GM23248 (cell line): ENCODE data around the gene SNX24. TPM values are rescaled to one million over a fixed set of nuclear protein-coding genes. Genes with fewer than 3 reads are reported as not detected.

Experiments used
- DNase-seq: peaks from one replicate; pipeline ENCODE4 v3.0.0-alpha.2; 2015
- H2AFZ ChIP-seq: fragments of 200-600 bp; sonication (generic); 2 replicates; pipeline ENCODE4 v1.6.1; 2016; ENCODE audit warnings: antibody characterized with exemption
- H3F3A ChIP-seq: fragments of 200-600 bp; sonication (generic); 2 replicates; pipeline ENCODE4 v1.6.1; 2016; ENCODE audit warnings: mild to moderate bottlenecking, antibody characterized with exemption, mixed run types; ENCODE audit not compliant: insufficient read depth
- H3K27ac ChIP-seq: fragments of 200-600 bp; sonication (generic); 2 replicates; pipeline ENCODE4 v1.5.1; 2016; ENCODE audit warnings: mild to moderate bottlenecking
- H3K27me3 ChIP-seq: fragments of 200-600 bp; sonication (generic); replicated peaks from 2 replicates; pipeline ENCODE4 v1.6.1; 2016; ENCODE audit warnings: mild to moderate bottlenecking; ENCODE audit not compliant: insufficient read depth
- H3K36me3 ChIP-seq: fragments of 200-600 bp; sonication (generic); 2 replicates; pipeline ENCODE4 v1.6.1; 2016; ENCODE audit warnings: low read depth, mild to moderate bottlenecking
- H3K4me1 ChIP-seq: fragments of 200-600 bp; sonication (generic); 2 replicates; pipeline ENCODE4 v1.6.1; 2016; ENCODE audit warnings: mild to moderate bottlenecking; ENCODE audit not compliant: insufficient read depth
- H3K4me2 ChIP-seq: fragments of 200-600 bp; sonication (generic); one replicate; pipeline ENCODE4 v1.6.1; 2016; ENCODE audit warnings: mild to moderate bottlenecking; ENCODE audit not compliant: unreplicated experiment
- H3K4me3 ChIP-seq: fragments of 200-600 bp; sonication (generic); 2 replicates; pipeline ENCODE4 v1.5.1; 2016; ENCODE audit warnings: mild to moderate bottlenecking
- H3K79me2 ChIP-seq: fragments of 200-600 bp; sonication (generic); 2 replicates; pipeline ENCODE4 v1.6.1; 2016; ENCODE audit warnings: mild to moderate bottlenecking; ENCODE audit not compliant: insufficient read depth
- H3K9ac ChIP-seq: fragments of 200-600 bp; sonication (generic); 2 replicates; pipeline ENCODE4 v1.6.1; 2016; ENCODE audit warnings: mild to moderate bottlenecking
- H3K9me2 ChIP-seq: fragments of 200-600 bp; sonication (generic); 2 replicates; pipeline ENCODE4 v1.6.1; 2016; ENCODE audit warnings: mixed run types, mild to moderate bottlenecking, moderate library complexity; ENCODE audit not compliant: insufficient read depth
- H3K9me3 ChIP-seq: fragments of 200-600 bp; sonication (generic); one replicate; pipeline ENCODE4 v1.6.1; 2017; ENCODE audit warnings: low read depth
- H4K20me1 ChIP-seq: fragments of 200-600 bp; sonication (generic); 2 replicates; pipeline ENCODE4 v1.6.0; 2016; ENCODE audit not compliant: insufficient read depth
- EZH2 ChIP-seq: fragments of 200-600 bp; sonication (generic); IDR thresholded peaks from 2 replicates; pipeline ENCODE4 v1.6.1; 2018; ENCODE audit warnings: antibody characterized with exemption, mild to moderate bottlenecking; ENCODE audit not compliant: insufficient read depth, poor library complexity, severe bottlenecking
- EZH2phosphoT487 ChIP-seq: fragments of 200-600 bp; sonication (generic); IDR thresholded peaks from 2 replicates; pipeline ENCODE4 v1.6.1; 2018; ENCODE audit warnings: antibody characterized with exemption, moderate library complexity, mild to moderate bottlenecking, low read depth; ENCODE audit not compliant: insufficient read depth
- WGBS, 2 experiments: methylation state at CpG; one replicate each; pipeline ENCODE4 v1.1.6; 2015 to 2017; ENCODE audit warnings: low lambda C conversion rate in 2 of 2, low coverage in 1 of 2; ENCODE audit errors: missing lambda C conversion rate in 2 of 2; 5-methylcytosine and 5-hydroxymethylcytosine counted together
- in situ Hi-C: fragments of 300-500 bp; cut with MboI; formaldehyde crosslinking; loops from 2 replicates; pipeline ENCODE4 v1.15.0; 2020
- polyA plus RNA-seq: library from polyadenylated mRNA; unstranded; fragments of >200 nt; fragmentation: Nextera tagmentation; extraction: Ambion mirVana; gene quantifications from 2 replicates; pipeline ENCODE4 v1.2.1, GENCODE V29; 2016
- total RNA-seq: library from RNA; depleted of rRNA; stranded (reverse); fragments of >200 nt; shearing (Covaris generic); gene quantifications from 2 replicates; pipeline ENCODE4 v1.2.3, GENCODE V29; 2014

Gene SNX24
- total and polyA plus RNA-seq, 2 experiments from 2014 or later = 20.8 to 29.4 TPM

DNA sequence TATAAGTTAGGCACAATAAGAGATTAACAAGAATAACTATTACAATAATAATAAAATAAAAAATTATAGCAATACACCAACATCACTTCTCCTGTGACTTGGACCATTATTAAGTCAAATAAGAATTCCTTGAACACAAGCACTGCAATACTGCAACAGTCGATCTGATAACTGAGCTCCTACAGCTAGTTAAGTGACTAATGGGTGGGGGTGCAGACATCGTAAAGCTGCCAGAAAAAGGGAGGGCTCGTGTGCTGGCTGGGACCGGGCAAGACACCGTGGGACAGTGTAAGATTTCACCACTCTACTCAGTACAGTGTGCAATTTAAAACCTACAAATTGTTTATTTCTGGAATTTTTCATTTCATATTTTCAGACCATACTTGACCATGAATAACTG lies 78.8 kb downstream of the SNX24 start:
- 24 to 31% methylated on average over 5 of the region's 5 CpGs for WGBS, 2 experiments
- in situ Hi-C loops = no loop called here

DNA sequence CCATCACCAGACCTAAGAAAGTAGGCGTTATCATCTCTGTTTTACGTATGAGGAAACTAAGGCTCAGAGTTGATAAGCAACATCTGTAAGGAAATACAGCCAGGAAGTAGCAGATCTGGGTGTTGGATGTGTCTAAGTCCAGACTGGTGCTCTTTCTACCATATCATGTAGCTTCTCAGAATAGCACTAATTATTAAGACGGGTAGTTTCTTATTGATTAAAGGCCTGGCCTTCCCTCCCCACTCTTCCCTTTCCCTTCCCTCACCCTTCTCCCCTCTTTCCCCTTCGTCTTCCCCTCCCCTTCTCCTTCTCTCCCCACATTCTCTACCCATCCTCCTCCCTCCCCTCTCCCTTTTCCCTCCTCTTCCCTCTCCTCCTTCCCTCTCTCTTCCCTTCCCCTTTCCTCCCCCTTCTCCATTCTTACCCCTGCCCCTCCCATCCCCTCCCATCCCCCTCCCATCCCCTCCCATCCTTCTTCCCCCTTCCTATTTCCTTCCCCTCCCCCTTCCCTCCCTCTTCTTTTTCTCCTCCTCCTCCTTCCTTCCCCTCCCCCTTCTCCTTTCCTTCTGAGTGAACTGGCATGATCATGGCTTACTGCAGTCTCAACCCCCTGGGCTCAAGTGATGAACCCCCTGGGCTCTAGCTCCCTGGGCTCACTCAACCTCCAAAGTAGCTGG lies 79.4 kb downstream of the SNX24 start:
- Histone ChIP-seq H3K9me3 (no peaks in the 10 kb centered on the region), H3K4me1 (peaks cover 11% of the 10 kb centered on the region), H3K9me2 (no peaks in the 10 kb centered on the region), H3K4me3 (no peak overlapping the region), H3F3A (no peaks in the 10 kb centered on the region), H2AFZ (no peak overlapping the region), H3K9ac (no peak overlapping the region), H3K27ac (no peak overlapping the region), H3K36me3 (no peaks in the 10 kb centered on the region), H3K27me3 (no peaks in the 10 kb centered on the region), H4K20me1 (peaks cover 4% of the 10 kb centered on the region; the same call in 1 of the 2 replicates), H3K79me2 (peaks cover 60% of the 10 kb centered on the region), H3K4me2 (no peak overlapping the region)
- TF ChIP-seq EZH2phosphoT487 (no peak), EZH2 (no peak)
- WGBS, 2 experiments = 84 to 90% methylated on average over 4 of the region's 4 CpGs
- in situ Hi-C loops = no loop called here
- DNase-seq = no peak

More for the DNA sequence above, 78.8 kb downstream of the SNX24 start:
- TF ChIP-seq EZH2phosphoT487 = no peak
- TF ChIP-seq EZH2 = no peak
- peak; percentile 83 for DNase-seq
- no peak overlapping the region for H3K4me2 ChIP-seq
- no peak overlapping the region for H3K4me3 ChIP-seq
- no peaks in the 10 kb centered on the region for H3F3A ChIP-seq
- H3K36me3 ChIP-seq = no peaks in the 10 kb centered on the region
- no peak overlapping the region for H2AFZ ChIP-seq
- H3K79me2 ChIP-seq = peaks cover 64% of the 10 kb centered on the region
- no peak overlapping the region for H3K9ac ChIP-seq
- H3K27me3 ChIP-seq = no peaks in the 10 kb centered on the region
- H3K9me2 ChIP-seq = no peaks in the 10 kb centered on the region
- peaks cover 4% of the 10 kb centered on the region; the same call in 1 of the 2 replicates for H4K20me1 ChIP-seq
- peaks cover 11% of the 10 kb centered on the region for H3K4me1 ChIP-seq
- no peak overlapping the region for H3K27ac ChIP-seq
- no peaks in the 10 kb centered on the region for H3K9me3 ChIP-seq

DNA sequence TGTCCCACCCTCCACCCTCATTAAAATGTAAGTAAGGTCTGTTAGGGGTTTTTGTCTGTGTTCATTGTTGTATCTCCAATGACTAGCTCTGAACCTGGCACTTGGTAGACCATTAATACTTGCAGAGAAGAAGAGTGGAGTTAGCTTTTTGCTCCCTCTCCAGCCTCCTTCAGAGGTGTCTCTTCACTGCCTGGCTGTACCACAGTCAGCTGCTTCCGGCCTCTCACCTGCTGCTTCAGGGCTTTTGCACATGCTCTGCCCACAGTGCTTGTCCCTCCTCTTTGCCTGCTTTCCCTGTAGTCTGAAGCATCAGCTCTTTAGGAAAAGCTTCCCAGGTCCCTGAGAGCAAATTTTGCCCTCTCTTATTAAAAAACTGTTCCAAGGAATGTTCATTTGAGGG lies 83.6 kb downstream of the SNX24 start:
- H3K4me3 ChIP-seq = no peak overlapping the region
- H4K20me1 ChIP-seq = peaks cover 4% of the 10 kb centered on the region; the same call in 1 of the 2 replicates
- peaks cover 42% of the 10 kb centered on the region for H3K79me2 ChIP-seq
- no peaks in the 10 kb centered on the region for H3K9me2 ChIP-seq
- H3F3A ChIP-seq = no peaks in the 10 kb centered on the region
- no peaks in the 10 kb centered on the region for H3K9me3 ChIP-seq
- in situ Hi-C loops = no loop called here
- DNase-seq = no peak
- no peak overlapping the region for H3K27ac ChIP-seq
- peaks cover 7% of the 10 kb centered on the region for H3K4me1 ChIP-seq
- H3K27me3 ChIP-seq = no peaks in the 10 kb centered on the region
- no peaks in the 10 kb centered on the region for H3K36me3 ChIP-seq
- H3K9ac ChIP-seq = no peak overlapping the region
- H3K4me2 ChIP-seq = no peak overlapping the region
- 100% methylated on average over 1 of the region's 1 CpG for WGBS, 2 experiments
- no peak overlapping the region for H2AFZ ChIP-seq
- TF ChIP-seq EZH2phosphoT487 (no peak), EZH2 (no peak)

DNA sequence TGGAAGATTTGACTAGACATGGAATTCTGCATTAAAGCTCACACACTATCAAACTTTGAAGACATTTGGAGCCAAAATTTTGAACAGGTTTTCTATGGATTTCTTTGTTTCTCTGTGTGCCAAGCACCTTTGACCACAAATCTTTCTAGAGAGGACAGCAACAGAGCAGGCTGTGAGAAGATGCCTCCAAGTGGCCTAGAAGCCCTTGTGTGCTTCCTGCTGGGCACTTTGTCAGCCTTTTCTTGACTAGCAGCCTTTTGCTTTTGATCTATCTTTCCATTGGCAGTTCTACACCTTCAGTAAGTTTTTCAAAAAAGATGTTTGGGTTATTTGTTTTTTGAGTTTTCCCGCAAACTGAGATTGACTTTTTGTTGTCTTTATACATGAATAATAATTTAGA lies 84.6 kb downstream of the SNX24 start:
- H3K79me2 ChIP-seq = peaks cover 47% of the 10 kb centered on the region
- 0 out of 2 replicates have a peak, but pooled peaks cover 4% of the 10 kb centered on the region for H4K20me1 ChIP-seq
- H3K4me1 ChIP-seq = no peaks in the 10 kb centered on the region
- DNase-seq = no peak
- H2AFZ ChIP-seq = no peak overlapping the region
- no peaks in the 10 kb centered on the region for H3K9me2 ChIP-seq
- H3K4me3 ChIP-seq = no peak overlapping the region
- no peak overlapping the region for H3K4me2 ChIP-seq
- H3K27ac ChIP-seq = no peak overlapping the region
- 97 to 100% methylated on average over 1 of the region's 1 CpG for WGBS, 2 experiments
- no peaks in the 10 kb centered on the region for H3K27me3 ChIP-seq
- in situ Hi-C loops = no loop called here
- H3K9me3 ChIP-seq = no peaks in the 10 kb centered on the region
- H3K9ac ChIP-seq = no peak overlapping the region
- no peaks in the 10 kb centered on the region for H3F3A ChIP-seq
- no peaks in the 10 kb centered on the region for H3K36me3 ChIP-seq
- TF ChIP-seq EZH2phosphoT487 (no peak), EZH2 (no peak)
